Esophagus muscularis mucosa (tissue), 4 donors: Measurements from ENCODE around the gene FADS1. TPM values are rescaled to one million over a fixed set of nuclear protein-coding genes. Genes with fewer than 3 reads are reported as not detected.
A peak's percentile ranks its signal among the peaks of the same experiment; 100 is the strongest.

Source experiments
- DNase-seq: peaks from one replicate; pipeline ENCODE4 v3.0.0-alpha.2; 2017; ENCODE audit errors: extremely low spot score
- H3K27ac ChIP-seq, 4 donors: fragments of 200-600 bp; sonication (generic); replicated peaks in 1 of 4; 1 replicate in 3 of 4; 2 replicates in 1 of 4; pipeline ENCODE4 v1.5.1; 2016 to 2019; ENCODE audit warnings: mild to moderate bottlenecking in 1 of 4
- H3K27me3 ChIP-seq, 4 donors: fragments of 200-600 bp; sonication (generic); one replicate each; pipeline versions ENCODE4 v1.5.1 to v1.6.0; 2016 to 2019
- H3K36me3 ChIP-seq, 4 donors: fragments of 200-600 bp; sonication (generic); one replicate each; pipeline ENCODE4 v1.5.1; 2016 to 2019
- H3K4me1 ChIP-seq, 4 donors: fragments of 200-600 bp; sonication (generic); one replicate each; pipeline ENCODE4 v1.5.1; 2016 to 2019
- H3K4me3 ChIP-seq, 4 donors: fragments of 200-600 bp; sonication (generic); 1 replicate in 2 of 4; 2 replicates in 2 of 4; pipeline ENCODE4 v1.5.1; 2016 to 2019; ENCODE audit warnings: mild to moderate bottlenecking in 4 of 4, moderate library complexity in 1 of 4
- H3K9me3 ChIP-seq, 4 donors: fragments of 200-600 bp; sonication (generic); 1 replicate in 3 of 4; 2 replicates in 1 of 4; pipeline ENCODE4 v1.5.1; 2016 to 2019
- EP300 ChIP-seq: sonication (generic); formaldehyde crosslinking; IDR thresholded peaks from one replicate; pipeline ENCODE4 v1.6.1; 2017; ENCODE audit warnings: antibody characterized with exemption
- POLR2A ChIP-seq: fragments of 450-650 bp; IDR thresholded peaks from one replicate; pipeline ENCODE4 v1.6.1; 2017; ENCODE audit warnings: antibody characterized with exemption, moderate library complexity, mild to moderate bottlenecking, low read depth
- POLR2AphosphoS5 ChIP-seq, 2 donors: sonication (generic); formaldehyde crosslinking; IDR thresholded peaks; one replicate each; pipeline ENCODE4 v1.6.1; 2017; ENCODE audit warnings: antibody characterized with exemption in 2 of 2
- WGBS: methylation state at CpG from one replicate; pipeline ENCODE4 v1.1.5; 2018; 5-methylcytosine and 5-hydroxymethylcytosine counted together
- intact Hi-C: fragments of 100-400 bp; cut with DNase I; formaldehyde crosslinking; loops from one replicate; pipeline ENCODE4 v1.15.1; 2023
- total RNA-seq, 4 donors: library from RNA; depleted of rRNA; stranded (reverse); fragments of >200 nt; gene quantifications; one replicate each; pipeline versions ENCODE4 v1.1.0 to v1.2.1, GENCODE V29; 2016
- TF ChIP-seq, protein P1 (sequence below), 3 experiments: fragments of 200-600 bp in 2 of 3; fragments of 450-650 bp in 1 of 3; sonication (generic) in 2 of 3; IDR thresholded peaks; one replicate each; pipeline ENCODE4 v1.5.1; 2017 to 2019; ENCODE audit warnings: antibody characterized with exemption in 3 of 3, mild to moderate bottlenecking in 2 of 3, moderate library complexity in 1 of 3

FADS1 gene
- total RNA-seq, 4 donors from 2014 or later: 20.2 to 26.0 (median 23.8) TPM

DNA sequence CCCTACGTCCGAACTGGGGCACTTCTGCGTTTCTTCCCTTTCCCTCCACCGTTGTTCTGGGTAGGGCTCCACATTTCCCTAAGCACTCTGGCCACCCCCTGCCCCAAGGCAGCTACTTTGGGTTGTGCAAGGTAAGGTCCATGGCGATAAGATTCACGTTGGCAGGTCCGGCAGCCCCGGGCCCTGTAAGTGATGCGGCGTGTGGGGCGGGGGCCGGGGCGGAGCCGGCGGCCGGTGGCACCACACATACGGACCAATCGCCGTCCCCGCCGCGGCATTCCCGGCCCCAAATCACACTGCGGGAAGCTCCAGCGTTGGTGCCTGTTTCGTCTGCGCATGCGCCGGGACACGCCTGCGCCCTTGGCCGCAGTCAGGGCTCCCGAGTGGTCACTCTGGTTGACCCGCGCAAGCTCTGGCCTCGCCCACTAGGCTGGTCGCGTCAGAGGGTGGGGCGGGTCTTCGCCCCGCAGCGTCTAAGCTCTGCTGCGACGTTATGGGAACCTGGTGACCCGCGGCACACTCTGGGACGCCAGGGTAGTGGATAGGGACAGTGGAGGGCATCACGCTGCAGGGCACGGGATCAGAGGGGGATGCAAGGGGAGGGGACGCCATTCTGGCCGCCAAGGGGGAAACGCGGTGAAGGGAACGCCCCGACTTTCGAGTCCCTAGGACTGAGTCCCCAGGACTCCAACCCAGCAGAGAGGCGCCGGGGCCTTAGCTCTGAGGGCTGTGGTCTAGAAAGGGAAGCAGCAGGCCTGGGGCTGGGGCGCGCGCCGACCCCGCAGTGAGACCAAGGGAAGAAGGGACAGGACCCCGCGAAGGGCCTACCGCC, 1.6 kb downstream of the FADS1 start:
- 1% methylated on average over 27 of the region's 66 CpGs for WGBS
- peaks cover 11 to 29% (median 22%) of the 10 kb centered on the region in 4 donors for H3K4me1 ChIP-seq
- H3K36me3 ChIP-seq: peaks cover 16 to 32% (median 26%) of the 10 kb centered on the region in 4 donors
- DNase-seq: peak; percentile 97
- intact Hi-C loops: no loop called here
- TF ChIP-seq, protein P1, sequence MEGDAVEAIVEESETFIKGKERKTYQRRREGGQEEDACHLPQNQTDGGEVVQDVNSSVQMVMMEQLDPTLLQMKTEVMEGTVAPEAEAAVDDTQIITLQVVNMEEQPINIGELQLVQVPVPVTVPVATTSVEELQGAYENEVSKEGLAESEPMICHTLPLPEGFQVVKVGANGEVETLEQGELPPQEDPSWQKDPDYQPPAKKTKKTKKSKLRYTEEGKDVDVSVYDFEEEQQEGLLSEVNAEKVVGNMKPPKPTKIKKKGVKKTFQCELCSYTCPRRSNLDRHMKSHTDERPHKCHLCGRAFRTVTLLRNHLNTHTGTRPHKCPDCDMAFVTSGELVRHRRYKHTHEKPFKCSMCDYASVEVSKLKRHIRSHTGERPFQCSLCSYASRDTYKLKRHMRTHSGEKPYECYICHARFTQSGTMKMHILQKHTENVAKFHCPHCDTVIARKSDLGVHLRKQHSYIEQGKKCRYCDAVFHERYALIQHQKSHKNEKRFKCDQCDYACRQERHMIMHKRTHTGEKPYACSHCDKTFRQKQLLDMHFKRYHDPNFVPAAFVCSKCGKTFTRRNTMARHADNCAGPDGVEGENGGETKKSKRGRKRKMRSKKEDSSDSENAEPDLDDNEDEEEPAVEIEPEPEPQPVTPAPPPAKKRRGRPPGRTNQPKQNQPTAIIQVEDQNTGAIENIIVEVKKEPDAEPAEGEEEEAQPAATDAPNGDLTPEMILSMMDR (IDR thresholded peaks at IDR 0.05): peak in 1 of 3 experiments; percentile 9
- peak; percentile 92 for TF ChIP-seq POLR2A
- TF ChIP-seq POLR2AphosphoS5 (IDR thresholded peaks at IDR 0.05): peak; percentile 98 to 100
- no peak for TF ChIP-seq EP300
- peak overlapping the region; percentile 71 to 88 (median 74) for H3K4me3 ChIP-seq
- peak overlapping the region; percentile 95 to 99 (median 97) for H3K27ac ChIP-seq
- no peaks in the 10 kb centered on the region for H3K9me3 ChIP-seq
- peaks cover 0 to 13% (median 0%) of the 10 kb centered on the region in 4 donors for H3K27me3 ChIP-seq

DNA sequence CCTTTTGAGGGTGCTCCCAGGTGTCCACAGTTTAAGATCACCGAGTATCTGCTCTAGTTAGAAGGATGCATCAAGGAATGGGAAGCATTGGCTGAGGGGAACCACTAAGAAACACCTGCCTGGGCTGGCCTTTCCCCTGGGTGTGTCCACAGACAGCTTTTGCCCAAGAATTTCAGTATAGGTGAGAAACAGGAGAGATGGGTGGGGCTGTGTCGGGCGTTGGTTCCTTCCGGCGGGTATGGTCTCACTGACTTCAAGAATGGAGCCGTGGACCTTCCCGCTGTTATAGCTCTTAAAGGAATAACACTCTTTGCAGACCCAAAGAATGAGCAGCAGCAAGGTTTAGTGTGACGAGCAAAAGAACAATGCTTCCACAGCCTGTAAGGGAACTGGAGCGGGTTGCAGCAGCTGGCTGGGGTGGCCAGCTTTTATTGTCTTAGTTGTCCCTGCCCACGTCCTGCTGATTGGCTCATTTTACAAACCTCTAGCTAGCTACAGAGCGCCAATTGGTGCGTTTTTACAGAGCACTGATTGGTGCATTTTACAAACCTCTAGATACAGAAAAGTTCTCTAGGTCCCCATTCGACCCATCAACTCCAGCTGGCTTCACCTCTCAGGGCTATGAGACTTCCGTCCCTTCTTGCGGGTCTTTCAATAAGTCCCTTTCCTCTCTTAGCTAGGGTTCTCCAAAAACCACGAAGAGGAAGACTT, 2.4 kb downstream of the FADS1 start:
- DNase-seq: no peak
- Histone ChIP-seq H3K4me1 (peaks cover 11 to 29% (median 22%) of the 10 kb centered on the region in 4 donors), H3K36me3 (peaks cover 17 to 40% (median 33%) of the 10 kb centered on the region in 4 donors), H3K27ac (peak overlapping the region; percentile 95 to 99 (median 97)), H3K9me3 (no peaks in the 10 kb centered on the region), H3K4me3 (peak overlapping the region; percentile 71 to 88 (median 74)), H3K27me3 (peaks cover 0 to 13% (median 0%) of the 10 kb centered on the region in 4 donors)
- WGBS: 77% methylated on average over 16 of the region's 16 CpGs
- TF ChIP-seq EP300 (no peak), POLR2A (no peak), POLR2AphosphoS5 (IDR thresholded peaks at IDR 0.05) (no peak)
- TF ChIP-seq, protein P1 (IDR thresholded peaks at IDR 0.05): no peak
- intact Hi-C loops: no loop called here

DNA sequence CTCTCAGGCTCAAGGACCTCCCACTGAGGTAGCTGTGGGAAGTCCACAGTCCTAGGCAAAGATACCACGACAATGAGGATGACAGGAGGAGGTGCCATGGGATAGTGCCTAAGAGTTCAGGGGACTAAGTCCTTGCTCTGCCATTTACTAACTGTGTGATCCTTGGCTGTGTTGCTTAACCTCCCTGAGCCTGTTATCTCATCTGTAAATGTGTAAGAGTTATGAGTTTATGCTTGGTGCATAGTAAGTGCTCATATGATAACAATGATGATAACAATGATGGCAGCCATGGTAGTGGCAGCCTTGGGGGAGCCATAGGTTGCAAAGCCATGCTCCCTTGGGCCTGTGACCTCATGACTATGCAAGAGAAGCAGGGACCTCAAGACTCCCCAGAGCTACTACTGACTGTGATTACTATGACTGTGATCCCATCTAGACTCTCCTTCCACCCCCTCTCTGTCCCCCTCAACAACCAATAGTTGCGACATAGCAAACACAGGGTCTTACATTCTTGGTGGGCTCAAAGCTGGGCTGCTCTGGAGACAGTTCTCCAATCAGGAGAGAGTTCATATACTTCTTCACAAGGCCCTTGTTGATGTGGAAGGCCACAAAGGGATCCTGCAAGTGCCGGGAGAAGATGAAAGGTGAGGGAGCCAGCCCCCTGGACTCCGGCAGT, 3.9 kb downstream of the FADS1 start:
- no peak for TF ChIP-seq POLR2AphosphoS5 (IDR thresholded peaks at IDR 0.05)
- H3K9me3 ChIP-seq: no peaks in the 10 kb centered on the region
- peaks cover 19 to 55% (median 46%) of the 10 kb centered on the region in 4 donors for H3K36me3 ChIP-seq
- H3K4me3 ChIP-seq: no peak overlapping the region
- 100% methylated on average over 2 of the region's 4 CpGs for WGBS
- peaks cover 11 to 29% (median 22%) of the 10 kb centered on the region in 4 donors for H3K4me1 ChIP-seq
- peaks cover 0 to 13% (median 0%) of the 10 kb centered on the region in 4 donors for H3K27me3 ChIP-seq
- DNase-seq: no peak
- no peak overlapping the region for H3K27ac ChIP-seq
- intact Hi-C loops: no loop called here

DNA sequence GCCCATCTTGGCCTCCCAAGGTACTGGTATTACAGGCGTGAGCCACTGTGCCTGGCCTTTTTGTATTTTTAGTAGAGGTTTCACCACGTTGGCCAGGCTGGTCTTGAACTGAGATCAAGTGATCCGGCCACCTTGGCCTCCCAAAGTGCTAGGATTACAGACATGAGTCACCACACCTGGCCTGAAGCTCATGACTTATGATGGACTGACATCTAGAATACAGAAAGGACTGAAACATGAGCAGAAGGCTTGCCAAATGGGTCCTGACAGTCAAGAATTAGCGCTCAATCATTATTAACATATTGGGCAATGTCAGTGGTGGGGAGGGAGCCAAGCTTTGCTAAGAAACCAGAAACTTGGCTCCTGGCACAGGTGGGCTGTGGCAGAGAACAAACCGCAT, 5.0 kb downstream of the FADS1 start:
- WGBS: 85% methylated on average over 5 of the region's 5 CpGs
- Histone ChIP-seq H3K4me3 (no peak overlapping the region), H3K27ac (no peak overlapping the region), H3K9me3 (no peaks in the 10 kb centered on the region), H3K36me3 (peaks cover 20 to 66% (median 49%) of the 10 kb centered on the region in 4 donors), H3K27me3 (peaks cover 0 to 11% (median 0%) of the 10 kb centered on the region in 4 donors), H3K4me1 (peaks cover 4 to 20% (median 14%) of the 10 kb centered on the region in 4 donors)
- intact Hi-C loops: no loop called here
- TF ChIP-seq POLR2A: no peak
- no peak for DNase-seq

DNA sequence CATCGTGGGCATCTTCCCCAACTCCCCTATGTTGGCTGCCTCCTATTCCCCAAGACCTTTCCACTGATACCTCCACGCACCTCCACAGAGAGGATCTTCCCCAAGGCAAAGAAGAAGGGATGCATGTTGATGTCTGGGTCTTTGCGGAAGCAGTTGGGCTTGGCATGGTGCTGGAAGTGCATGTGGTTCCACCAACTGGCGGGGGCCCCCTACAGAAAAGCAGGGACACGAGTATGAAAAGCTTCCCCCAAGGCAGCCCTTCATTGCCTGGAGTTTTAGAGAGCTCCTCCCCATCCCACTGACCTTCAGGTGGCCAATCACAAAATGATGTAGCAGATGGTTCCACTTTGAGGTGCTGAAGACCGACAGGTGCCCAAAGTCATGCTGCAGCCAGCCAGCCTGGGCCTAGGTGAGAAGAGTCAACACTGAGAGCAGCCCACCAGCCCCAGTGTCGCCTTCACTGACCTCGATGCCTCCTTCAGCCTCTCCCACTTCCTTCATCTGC, 6.1 kb downstream of the FADS1 start:
- intact Hi-C loops: no loop called here
- H3K4me1 ChIP-seq: peaks cover under 1 to 13% (median 6%) of the 10 kb centered on the region in 4 donors

More for the DNA sequence above, 6.1 kb downstream of the FADS1 start:
- no peak overlapping the region for H3K27ac ChIP-seq
- TF ChIP-seq POLR2AphosphoS5 (IDR thresholded peaks at IDR 0.05): no peak
- no peak for DNase-seq
- H3K4me3 ChIP-seq: no peak overlapping the region
- no peaks in the 10 kb centered on the region for H3K9me3 ChIP-seq
- WGBS: 98% methylated on average over 5 of the region's 8 CpGs
- H3K36me3 ChIP-seq: peaks cover 23 to 77% (median 53%) of the 10 kb centered on the region in 4 donors
- peaks cover 0 to 5% (median 0%) of the 10 kb centered on the region in 4 donors for H3K27me3 ChIP-seq
